ENCODE results near the gene ARL14.

The ARL14 gene

GRCh38 chr3:160676547-160677303 is at the start of gene ARL14:
Gene ARL14, plus strand, starts transcription at chr3:160677160. Its CDS starts 187 bp downstream, at chr3:160677347.
- no peaks in the 10 kb centered on the region for H3K79me2 ChIP-seq (ENCODE audit: insufficient read depth, low read length)
- no peak for TF ChIP-seq EZH2 (IDR thresholded peaks at IDR 0.05; ENCODE audit: borderline replicate concordance, low read depth, low read length, severe bottlenecking)
- TF ChIP-seq, protein P1, sequence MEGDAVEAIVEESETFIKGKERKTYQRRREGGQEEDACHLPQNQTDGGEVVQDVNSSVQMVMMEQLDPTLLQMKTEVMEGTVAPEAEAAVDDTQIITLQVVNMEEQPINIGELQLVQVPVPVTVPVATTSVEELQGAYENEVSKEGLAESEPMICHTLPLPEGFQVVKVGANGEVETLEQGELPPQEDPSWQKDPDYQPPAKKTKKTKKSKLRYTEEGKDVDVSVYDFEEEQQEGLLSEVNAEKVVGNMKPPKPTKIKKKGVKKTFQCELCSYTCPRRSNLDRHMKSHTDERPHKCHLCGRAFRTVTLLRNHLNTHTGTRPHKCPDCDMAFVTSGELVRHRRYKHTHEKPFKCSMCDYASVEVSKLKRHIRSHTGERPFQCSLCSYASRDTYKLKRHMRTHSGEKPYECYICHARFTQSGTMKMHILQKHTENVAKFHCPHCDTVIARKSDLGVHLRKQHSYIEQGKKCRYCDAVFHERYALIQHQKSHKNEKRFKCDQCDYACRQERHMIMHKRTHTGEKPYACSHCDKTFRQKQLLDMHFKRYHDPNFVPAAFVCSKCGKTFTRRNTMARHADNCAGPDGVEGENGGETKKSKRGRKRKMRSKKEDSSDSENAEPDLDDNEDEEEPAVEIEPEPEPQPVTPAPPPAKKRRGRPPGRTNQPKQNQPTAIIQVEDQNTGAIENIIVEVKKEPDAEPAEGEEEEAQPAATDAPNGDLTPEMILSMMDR (IDR thresholded peaks at IDR 0.05; ENCODE audit: borderline replicate concordance, extremely low read depth, low read length, poor library complexity, severe bottlenecking), result no peak
- H3K4me2 ChIP-seq (ENCODE audit: insufficient read depth, low read length), result no peak within 1 kb of the TSS
- H3K4me3 ChIP-seq (ENCODE audit: low read depth in 1 of 2, low read length in 2 of 2), result no peak within 1 kb of the TSS
- DNase-seq (no peak), ATAC-seq (ENCODE audit: insufficient read depth, low read depth) (no peak)
- no peaks in the 10 kb centered on the region for H3K36me3 ChIP-seq (ENCODE audit: insufficient read depth, low read length)
- no peak within 1 kb of the TSS for H3K9ac ChIP-seq (ENCODE audit: low read depth, low read length)
- H3K9me3 ChIP-seq (ENCODE audit: insufficient read depth, low read length, severe bottlenecking), result no peaks in the 10 kb centered on the region
- H3K27ac ChIP-seq (ENCODE audit: low read length), result no peak within 1 kb of the TSS
- no peaks in the 10 kb centered on the region for H4K20me1 ChIP-seq (ENCODE audit: insufficient read depth, low read length)
- no peak within 1 kb of the TSS for H2AFZ ChIP-seq (ENCODE audit: low read depth, low read length)
- no peaks in the 10 kb centered on the region for H3K27me3 ChIP-seq (ENCODE audit: insufficient read depth, low read length, poor library complexity)
- H3K4me1 ChIP-seq (ENCODE audit: insufficient read depth, low read length), result no peaks in the 10 kb centered on the region

- ATAC-seq (ENCODE audit: insufficient read depth, low read depth) (no peak), DNase-seq (no peak)
- Histone ChIP-seq H3K9ac (ENCODE audit: low read depth, low read length) (no peak overlapping the region), H3K79me2 (ENCODE audit: insufficient read depth, low read length) (no peaks in the 10 kb centered on the region), H3K27me3 (ENCODE audit: insufficient read depth, low read length, poor library complexity) (no peaks in the 10 kb centered on the region), H4K20me1 (ENCODE audit: insufficient read depth, low read length) (no peaks in the 10 kb centered on the region), H3K4me2 (ENCODE audit: insufficient read depth, low read length) (no peak overlapping the region), H3K9me3 (ENCODE audit: insufficient read depth, low read length, severe bottlenecking) (no peaks in the 10 kb centered on the region), H3K4me1 (ENCODE audit: insufficient read depth, low read length) (no peaks in the 10 kb centered on the region), H3K36me3 (ENCODE audit: insufficient read depth, low read length) (no peaks in the 10 kb centered on the region), H2AFZ (ENCODE audit: low read depth, low read length) (no peak overlapping the region), H3K27ac (ENCODE audit: low read length) (no peak overlapping the region), H3K4me3 (ENCODE audit: low read depth in 1 of 2, low read length in 2 of 2) (no peak overlapping the region)
- TF ChIP-seq, protein P1 (IDR thresholded peaks at IDR 0.05; ENCODE audit: borderline replicate concordance, extremely low read depth, low read length, poor library complexity, severe bottlenecking), result no peak
- no peak for TF ChIP-seq EZH2 (IDR thresholded peaks at IDR 0.05; ENCODE audit: borderline replicate concordance, low read depth, low read length, severe bottlenecking)
These were observed 47.5 kb upstream of the ARL14 start for GRCh38 chr3:160629491-160629890.

- Histone ChIP-seq H3K4me1 (ENCODE audit: insufficient read depth, low read length) (no peaks in the 10 kb centered on the region), H3K9ac (ENCODE audit: low read depth, low read length) (no peak overlapping the region), H4K20me1 (ENCODE audit: insufficient read depth, low read length) (no peaks in the 10 kb centered on the region), H3K9me3 (ENCODE audit: insufficient read depth, low read length, severe bottlenecking) (no peaks in the 10 kb centered on the region), H2AFZ (ENCODE audit: low read depth, low read length) (no peak overlapping the region), H3K79me2 (ENCODE audit: insufficient read depth, low read length) (no peaks in the 10 kb centered on the region), H3K27ac (ENCODE audit: low read length) (no peak overlapping the region), H3K27me3 (ENCODE audit: insufficient read depth, low read length, poor library complexity) (no peaks in the 10 kb centered on the region), H3K36me3 (ENCODE audit: insufficient read depth, low read length) (no peaks in the 10 kb centered on the region), H3K4me3 (ENCODE audit: low read depth in 1 of 2, low read length in 2 of 2) (no peak overlapping the region), H3K4me2 (ENCODE audit: insufficient read depth, low read length) (no peak overlapping the region)
- no peak for ATAC-seq (ENCODE audit: insufficient read depth, low read depth)
- TF ChIP-seq EZH2 (IDR thresholded peaks at IDR 0.05; ENCODE audit: borderline replicate concordance, low read depth, low read length, severe bottlenecking), result no peak
- TF ChIP-seq, protein P1 (IDR thresholded peaks at IDR 0.05; ENCODE audit: borderline replicate concordance, extremely low read depth, low read length, poor library complexity, severe bottlenecking), result no peak
- DNase-seq, result no peak
These were observed 43.4 kb upstream of the ARL14 start for GRCh38 chr3:160633361-160634083.
